Activated naive CD4-positive, alpha-beta T cell (primary cell): ENCODE data around the gene FAAP20.

Source experiments
- DNase-seq, 4 experiments: peaks; one replicate each; lab custom pipeline; 2025; lab: John Stamatoyannopoulos, UW

Gene FAAP20, protein sequence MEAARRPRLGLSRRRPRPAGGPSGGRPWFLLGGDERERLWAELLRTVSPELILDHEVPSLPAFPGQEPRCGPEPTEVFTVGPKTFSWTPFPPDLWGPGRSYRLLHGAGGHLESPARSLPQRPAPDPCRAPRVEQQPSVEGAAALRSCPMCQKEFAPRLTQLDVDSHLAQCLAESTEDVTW

GRCh38 chr1:2194319-2194897, at the start of gene FAAP20:
FAAP20 (minus strand) TSS chr1:2194772; CDS start chr1:2194749, 23 bp downstream.
- DNase-seq = peak; percentile 69 to 86 (median 74)

DNA sequence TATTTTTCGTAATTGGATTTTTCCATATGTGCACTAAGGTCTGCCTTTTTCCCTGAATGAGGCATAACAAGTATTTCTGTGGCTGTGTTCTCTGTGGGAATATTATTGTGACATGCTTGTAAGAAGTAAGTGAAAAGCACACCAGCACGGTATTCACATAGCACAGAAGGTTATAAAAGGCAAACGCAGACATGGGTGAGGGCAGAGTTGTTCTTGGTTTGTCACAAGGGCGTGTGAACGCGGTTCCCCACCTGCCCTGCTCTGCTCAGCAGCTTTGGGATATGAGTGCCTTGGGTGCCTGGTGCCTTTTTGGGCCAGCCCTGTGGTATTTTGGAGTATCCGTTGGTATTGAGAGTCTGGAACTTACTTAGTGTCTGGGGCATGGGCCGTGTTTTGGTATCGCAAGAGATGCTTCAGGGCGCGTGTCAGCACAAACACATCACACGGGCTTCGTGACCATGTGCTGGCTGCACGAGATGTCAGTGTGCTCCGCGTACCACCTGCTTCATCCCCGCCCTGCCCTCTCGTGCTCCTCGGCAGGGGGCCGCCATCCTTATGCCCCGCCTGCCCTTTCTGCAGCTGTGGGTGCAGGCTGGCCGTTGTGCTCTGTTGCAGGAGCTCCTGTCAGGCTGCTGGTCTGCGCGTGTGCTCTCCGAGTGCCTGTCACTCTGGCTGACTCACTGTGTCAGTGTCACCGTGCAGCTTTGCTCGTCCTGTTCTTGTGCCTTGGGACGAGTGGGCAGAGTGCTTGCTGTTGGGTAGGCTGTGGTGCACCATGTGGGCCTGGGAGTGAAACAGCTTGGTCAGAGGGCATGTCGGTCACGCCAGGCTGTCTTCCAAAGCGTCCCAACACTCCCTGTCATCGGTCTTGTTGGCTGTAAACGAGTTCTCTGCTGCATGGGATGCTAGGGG, 48.5 kb upstream of the FAAP20 start:
- no peak for DNase-seq

GRCh38 chr1:2241820-2242219, 47.2 kb upstream of the FAAP20 start:
- no peak for DNase-seq

DNA sequence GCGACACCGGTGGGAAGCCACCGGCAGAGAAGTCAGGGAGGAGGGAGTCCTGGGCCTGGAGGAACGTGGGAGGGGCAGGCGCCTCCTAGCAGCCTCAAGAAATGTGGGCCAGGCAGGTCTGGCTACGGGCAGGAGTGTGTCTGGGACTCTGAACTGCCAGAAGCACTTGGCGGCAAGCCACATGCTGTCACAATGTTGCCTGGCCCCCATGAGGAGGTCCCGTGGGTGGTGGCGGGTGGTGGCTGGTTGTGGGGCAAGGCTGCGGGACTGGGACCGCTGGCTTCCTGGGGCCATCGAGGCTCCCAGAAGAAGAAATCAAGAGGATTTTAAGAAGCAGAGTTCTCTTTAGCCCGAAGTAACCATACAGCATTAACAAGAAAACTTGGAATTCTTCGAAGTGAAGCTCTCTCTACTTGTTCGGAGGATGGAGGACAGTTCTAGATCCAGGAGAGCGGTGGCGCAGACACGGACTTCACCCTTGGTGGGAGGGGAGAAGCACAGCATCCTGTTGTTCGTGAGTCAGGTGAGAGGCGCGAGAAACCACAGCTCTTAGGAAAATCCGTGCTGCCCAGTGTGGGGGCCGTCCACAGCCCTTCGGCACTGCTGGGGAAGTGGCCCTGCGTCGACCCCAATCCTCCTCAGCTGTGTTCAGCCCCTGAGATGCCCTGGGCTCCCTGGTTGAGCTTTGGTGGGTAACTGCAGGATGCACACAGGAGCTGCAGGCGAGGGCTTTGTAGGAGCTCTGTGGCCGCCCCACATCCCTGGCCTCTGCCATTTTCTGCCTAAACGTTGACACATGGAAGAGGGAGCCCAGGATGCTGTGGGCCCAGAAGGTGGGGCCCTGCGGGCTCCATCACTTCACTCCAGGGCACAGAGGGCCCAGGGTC, 45.9 kb upstream of the FAAP20 start:
- no peak for DNase-seq

DNA sequence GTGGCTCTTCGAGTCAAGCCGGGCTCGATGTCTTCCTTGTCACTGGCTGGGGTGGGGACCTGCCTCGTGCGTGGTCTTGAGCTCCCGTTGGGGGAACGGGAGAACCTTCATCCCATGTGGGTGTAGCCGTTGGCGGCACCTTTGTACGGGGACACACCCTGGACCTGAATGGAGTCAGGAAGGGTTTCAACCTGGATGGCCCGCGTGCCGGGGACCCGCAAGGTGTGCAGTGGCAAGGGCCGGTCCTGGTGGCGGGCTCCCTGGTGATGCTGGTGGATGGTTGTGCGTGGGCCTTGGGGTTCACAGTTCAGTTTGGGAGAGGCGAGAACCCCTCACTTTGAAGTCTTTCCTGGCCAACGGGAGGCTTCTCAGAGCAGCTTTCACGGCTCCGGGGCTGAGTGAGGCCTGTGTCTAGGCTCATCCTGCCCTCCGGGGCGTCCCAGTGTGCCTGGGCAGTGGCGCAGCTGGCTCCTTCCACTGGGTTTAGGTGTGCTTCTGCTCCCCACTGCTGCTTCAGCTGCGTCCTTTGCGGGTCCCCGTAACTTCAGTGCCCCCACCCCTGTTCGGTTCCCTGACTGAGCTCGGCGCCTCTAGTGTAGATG, 44.9 kb upstream of the FAAP20 start:
- no peak for DNase-seq

- DNase-seq = no peak
These were observed 44.4 kb upstream of the FAAP20 start for GRCh38 chr1:2239013-2239370.

- no peak for DNase-seq
These were observed 43.9 kb upstream of the FAAP20 start for GRCh38 chr1:2238361-2239012.

- DNase-seq = no peak
These were observed 43.2 kb upstream of the FAAP20 start for GRCh38 chr1:2237773-2238172.

DNA sequence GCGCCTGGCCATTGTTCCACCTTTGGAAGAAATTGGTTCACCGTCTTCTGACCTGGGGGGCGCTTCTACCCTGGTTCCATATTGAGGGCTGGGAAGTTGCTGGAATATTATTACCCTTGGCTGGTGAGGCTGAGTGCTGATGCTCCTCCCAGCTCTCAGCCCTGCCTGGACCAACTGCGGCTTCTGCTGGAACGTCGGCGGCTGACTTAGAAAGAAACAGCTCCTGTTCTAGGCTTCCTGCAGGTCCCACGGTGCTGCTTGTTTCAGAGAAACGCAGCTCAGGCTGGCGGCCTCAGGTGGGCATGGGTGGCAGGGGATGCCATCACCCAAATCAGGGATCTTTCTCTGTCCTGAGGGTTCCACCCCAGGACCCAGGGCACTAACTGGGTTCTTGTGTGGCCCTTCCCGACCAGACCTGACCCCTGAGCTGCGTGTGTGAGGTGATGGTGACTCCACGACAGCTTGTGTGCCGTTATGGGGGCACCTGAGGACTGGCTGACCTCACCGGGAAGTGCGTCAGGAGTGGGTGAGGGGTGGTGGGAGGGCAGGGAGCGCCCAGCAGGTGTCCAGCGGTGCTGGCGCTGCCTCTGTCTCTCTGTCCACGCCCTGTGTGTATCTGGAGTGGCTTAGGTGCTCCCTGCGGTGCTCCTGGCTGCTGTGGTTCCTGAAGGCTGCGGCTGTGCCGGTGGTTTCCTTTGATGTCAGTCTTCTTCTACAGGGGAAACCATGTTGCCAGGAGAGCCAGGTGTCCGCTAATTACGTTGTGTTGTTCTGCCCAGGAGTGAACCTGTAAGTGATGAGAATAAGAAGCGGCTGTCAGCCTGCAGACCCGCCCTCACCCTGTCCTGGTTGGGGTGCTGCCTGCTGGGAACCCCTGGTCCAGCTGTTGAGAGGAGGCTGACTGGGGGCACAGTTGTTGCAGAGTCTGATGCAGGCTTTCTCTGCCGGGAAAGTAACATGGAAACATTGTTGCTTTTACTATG, 42.4 kb upstream of the FAAP20 start:
- peak in 2 of 4 experiments; percentile 23 to 33 for DNase-seq

- no peak for DNase-seq
These were observed 40.9 kb upstream of the FAAP20 start for GRCh38 chr1:2235300-2235998.

GRCh38 chr1:2234762-2235113, 40.2 kb upstream of the FAAP20 start:
- no peak for DNase-seq

GRCh38 chr1:2233997-2234761, 39.6 kb upstream of the FAAP20 start:
- DNase-seq = peak in 2 of 4 experiments; percentile 64 to 72

- no peak for DNase-seq
These were observed 38.9 kb upstream of the FAAP20 start for GRCh38 chr1:2233468-2233867.

GRCh38 chr1:2232916-2233438, 38.4 kb upstream of the FAAP20 start:
- no peak for DNase-seq

DNA sequence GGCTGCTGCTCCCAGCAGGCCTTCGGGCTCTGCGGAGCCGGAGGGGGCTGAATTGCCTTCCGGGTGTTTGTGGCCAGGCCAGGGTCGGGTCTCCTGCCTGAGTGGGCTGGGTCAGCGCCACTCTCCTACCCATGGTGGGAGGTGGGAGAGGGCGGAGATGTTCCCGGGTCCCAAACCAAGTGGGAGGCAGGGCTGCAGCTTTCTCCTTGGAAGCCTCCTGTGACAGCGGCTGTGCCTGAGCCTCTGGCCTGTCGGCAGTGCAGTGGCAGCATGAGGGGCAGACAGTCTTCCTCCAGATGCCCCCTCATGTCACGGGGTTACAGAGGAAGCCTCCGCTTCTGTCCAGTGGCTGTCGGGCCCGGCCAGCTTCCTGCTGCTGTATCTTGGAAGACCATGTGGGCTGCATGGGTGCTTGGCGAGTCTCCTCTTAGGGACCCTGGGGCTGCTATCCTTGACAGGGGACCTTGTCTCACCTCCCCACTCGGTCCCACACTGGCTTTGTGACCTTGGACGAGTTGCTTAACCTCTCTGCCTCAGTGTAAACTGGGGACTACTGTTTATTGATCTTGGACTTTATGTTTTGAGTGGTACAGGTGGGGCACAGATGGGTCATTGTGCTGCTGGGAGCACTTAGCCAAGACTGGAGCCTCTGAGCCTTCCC, 37.8 kb upstream of the FAAP20 start:
- DNase-seq = no peak

DNA sequence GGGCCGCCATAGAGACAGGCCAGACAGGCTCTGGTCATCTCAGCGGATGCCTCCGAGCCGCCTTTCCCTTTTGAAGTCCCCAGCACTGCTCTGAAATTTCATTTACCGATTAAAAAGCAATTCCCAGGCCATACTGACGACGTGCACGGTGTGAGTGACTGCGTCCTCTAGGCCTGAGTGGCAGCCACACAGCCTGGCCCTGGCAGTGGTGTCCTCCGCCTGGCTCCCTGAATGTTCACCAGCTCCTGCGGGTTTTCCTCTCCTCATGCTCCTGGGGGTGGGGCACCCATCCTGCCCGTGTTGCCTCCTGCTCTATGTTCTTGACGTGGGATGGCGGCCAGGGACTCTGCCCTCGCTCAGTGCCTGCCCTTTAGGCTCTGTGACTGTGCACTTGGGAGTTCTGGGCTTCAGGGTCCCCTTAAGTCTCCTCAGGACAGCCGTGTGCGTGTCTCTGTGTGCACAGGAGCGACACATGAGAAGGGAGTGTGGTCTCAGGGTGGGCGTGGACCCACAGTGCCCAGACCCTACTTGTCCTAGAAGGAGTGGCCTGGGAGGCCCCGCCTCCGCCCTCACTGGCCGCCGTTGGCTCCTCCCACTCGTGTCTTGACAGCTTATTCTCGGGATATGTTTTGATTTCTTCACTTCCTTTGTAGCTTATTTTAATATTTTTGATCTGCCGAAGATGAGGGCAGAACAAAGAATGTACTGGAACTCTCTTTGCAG, 37.1 kb upstream of the FAAP20 start:
- peak in 2 of 4 experiments; percentile 57 to 67 for DNase-seq
